Adipose tissue (tissue), 3 donors: ENCODE results near the gene CFAP65. TPM values are rescaled to one million over a fixed set of nuclear protein-coding genes. Genes with fewer than 3 reads are reported as not detected.

Experiments
- H3K27ac ChIP-seq: one replicate; pipeline ENCODE4 v1.5.1; 2013; ENCODE audit warnings: low read depth, low read length
- WGBS, 3 donors: extraction: QIAGEN DNeasy Blood & Tissue Kit; methylation state at CpG; one replicate each; pipeline ENCODE4 v1.1.7; 2013; 5-methylcytosine and 5-hydroxymethylcytosine counted together
- polyA plus RNA-seq, 3 donors: library from polyadenylated mRNA; stranded (reverse); fragments of 200-250 nt; gene quantifications; one replicate each; pipeline ENCODE4 v1.2.3, GENCODE V29; 2013
- donor health status: healthy with polysubstance abuse.
- donor health status: Bipolar disorder and iron deficiency.
- donor health status: healthy.

The CFAP65 gene
- polyA plus RNA-seq, 3 donors = 0.03 to 0.04 TPM; not detected in 1

- no peak overlapping the region for H3K27ac ChIP-seq
- 9 to 12% (median 12%) methylated on average over 34 of the region's 34 CpGs for WGBS, 3 donors
Observed at GRCh38 chr2:218961651-218962570, 79.4 kb downstream of the CFAP65 start.

- 4 to 8% (median 8%) methylated on average over 4 of the region's 4 CpGs for WGBS, 3 donors
- no peak overlapping the region for H3K27ac ChIP-seq
Observed at GRCh38 chr2:218961229-218961628, 80.1 kb downstream of the CFAP65 start.

GRCh38 chr2:218960309-218961165 is 80.8 kb downstream of the CFAP65 start:
- H3K27ac ChIP-seq = no peak overlapping the region
- 2 to 4% (median 3%) methylated on average over 83 to 87 of the region's 87 CpGs for WGBS, 3 donors

- H3K27ac ChIP-seq = no peak overlapping the region
- 1 to 4% (median 3%) methylated on average over 35 to 66 of the region's 67 CpGs for WGBS, 3 donors
Observed at GRCh38 chr2:218959761-218960308, 81.5 kb downstream of the CFAP65 start.

- WGBS, 3 donors = 1 to 2% (median 2%) methylated on average over 32 to 37 of the region's 37 CpGs
- no peak within 1 kb of the TSS for H3K27ac ChIP-seq
Observed at GRCh38 chr2:218959141-218959731, 82.1 kb downstream of the CFAP65 start, which contains the start of gene CDK5R2. TSS of gene CDK5R2 (plus strand) at chr2:218959666. CDS start at chr2:218959821, 155 bp downstream.

GRCh38 chr2:218958276-218958675 is 83.0 kb downstream of the CFAP65 start:
- WGBS, 3 donors = 60 to 100% (median 95%) methylated on average over 1 of the region's 1 CpG
- H3K27ac ChIP-seq = no peak overlapping the region

- no peak overlapping the region for H3K27ac ChIP-seq
Observed at GRCh38 chr2:218957671-218958070, 83.6 kb downstream of the CFAP65 start.

GRCh38 chr2:218956039-218956438 is 85.3 kb downstream of the CFAP65 start:
- 36 to 44% (median 37%) methylated on average over 1 of the region's 1 CpG for WGBS, 3 donors
- no peak overlapping the region for H3K27ac ChIP-seq

More at GRCh38 chr2:218957671-218958070, 83.6 kb downstream of the CFAP65 start:
- WGBS, 3 donors = 71 to 84% (median 83%) methylated on average over 4 of the region's 4 CpGs

- no peak overlapping the region for H3K27ac ChIP-seq
- WGBS, 3 donors = 72 to 82% (median 81%) methylated on average over 8 of the region's 8 CpGs
Observed at GRCh38 chr2:218954541-218955300, 86.6 kb downstream of the CFAP65 start.

GRCh38 chr2:218953366-218953954 is 87.9 kb downstream of the CFAP65 start:
- no peak overlapping the region for H3K27ac ChIP-seq
- 60 to 72% (median 66%) methylated on average over 18 of the region's 18 CpGs for WGBS, 3 donors

Other genes starting within 250 kb of the CFAP65 start
- under 1 TPM in 1 of 3 donors, not detected in 2; 0.06 TPM for gene PRKAG3, start 209.7 kb downstream of the CFAP65 start, polyA plus RNA-seq
- gene WNT6, start 181.7 kb downstream of the CFAP65 start, polyA plus RNA-seq = 1 to 10 TPM in 1 of 3 donors, under 1 TPM in 1, not detected in 1; 0.25 to 1.1 TPM
- gene WNT10A, start 160.7 kb downstream of the CFAP65 start, polyA plus RNA-seq = under 1 TPM in 1 of 3 donors, not detected in 2; 0.07 TPM
- gene CDK5R2, start 81.8 kb downstream of the CFAP65 start, polyA plus RNA-seq = under 1 TPM in 2 of 3 donors, not detected in 1; 0.06 to 0.58 TPM
- gene FEV, start 56.3 kb downstream of the CFAP65 start, polyA plus RNA-seq = under 1 TPM in 2 of 3 donors, not detected in 1; 0.09 to 0.58 TPM
- 10 to 100 TPM in 1 of 3 donors, not detected in 2; 12.9 TPM for gene CRYBA2, start 48.1 kb downstream of the CFAP65 start, polyA plus RNA-seq
- gene IHH, start 19.4 kb upstream of the CFAP65 start, polyA plus RNA-seq = 1 to 10 TPM in 1 of 3 donors, under 1 TPM in 2; 0.02 to 1.4 (median 0.22) TPM
- gene NHEJ1, start 119.3 kb upstream of the CFAP65 start, polyA plus RNA-seq = 10 to 100 TPM in 1 of 3 donors, 1 to 10 TPM in 2; 8.8 to 12.8 (median 9.4) TPM
- gene SLC23A3, start 128.5 kb upstream of the CFAP65 start, polyA plus RNA-seq = 1 to 10 TPM in 1 of 3 donors, under 1 TPM in 2; 0.48 to 2.0 (median 0.64) TPM
- gene CNPPD1, start 135.4 kb upstream of the CFAP65 start, polyA plus RNA-seq = 10 to 100 TPM; 33.4 to 58.3 (median 48.4) TPM
- 10 to 100 TPM; 34.3 to 44.2 (median 40.2) TPM for gene RETREG2, start 136.8 kb upstream of the CFAP65 start, polyA plus RNA-seq
- gene ZFAND2B, start 165.3 kb upstream of the CFAP65 start, polyA plus RNA-seq = 10 to 100 TPM; 26.0 to 38.9 (median 27.3) TPM
- 10 to 100 TPM; 15.3 to 43.3 (median 28.1) TPM for gene ABCB6, start 177.4 kb upstream of the CFAP65 start, polyA plus RNA-seq
- gene ATG9A, start 188.1 kb upstream of the CFAP65 start, polyA plus RNA-seq = 10 to 100 TPM; 11.4 to 32.1 (median 21.2) TPM
- 10 to 100 TPM; 15.7 to 23.0 (median 20.7) TPM for gene ANKZF1, start 188.3 kb upstream of the CFAP65 start, polyA plus RNA-seq
- 10 to 100 TPM in 2 of 3 donors, 1 to 10 TPM in 1; 2.1 to 12.9 (median 11.8) TPM for gene GLB1L, start 203.9 kb upstream of the CFAP65 start, polyA plus RNA-seq
- 10 to 100 TPM; 33.8 to 36.6 (median 33.9) TPM for gene STK16, start 204.0 kb upstream of the CFAP65 start, polyA plus RNA-seq
- not detected for gene TUBA4B, start 211.7 kb upstream of the CFAP65 start, polyA plus RNA-seq
- 10 to 100 TPM; 20.5 to 39.3 (median 30.0) TPM for gene TUBA4A, start 212.4 kb upstream of the CFAP65 start, polyA plus RNA-seq
- 10 to 100 TPM; 51.6 to 78.9 (median 68.9) TPM for gene DNAJB2, start 237.8 kb upstream of the CFAP65 start, polyA plus RNA-seq